Measurements from ENCODE around the gene EXOC6.

- TF ChIP-seq CTCF (IDR thresholded peaks at IDR 0.05) (no peak), SIN3A (IDR thresholded peaks at IDR 0.05; ENCODE audit: borderline replicate concordance, insufficient read depth, low read depth, low read length) (no peak)
Observed at GRCh38 chr10:93081318-93081717, 233.0 kb downstream of the EXOC6 start.
